ENCODE measurements around the gene EBI3.
"Not testable (repeated sequence)": the region's sequence is repeated elsewhere in the genome, so short reads cannot be mapped to it uniquely, and the experiment has no call there.

Gene EBI3

GRCh38 chr19:4267101-4267900 is 38.0 kb downstream of the EBI3 start:
- H3K27me3 ChIP-seq (ENCODE audit: insufficient read depth, poor library complexity, severe bottlenecking): no peaks in the 10 kb centered on the region
- no peak overlapping the region for H3K27ac ChIP-seq (ENCODE audit: poor library complexity, severe bottlenecking)
- H3K9me3 ChIP-seq (ENCODE audit: severe bottlenecking): no peaks in the 10 kb centered on the region
- DNase-seq (ENCODE audit: low spot score): no peak
- H3K4me3 ChIP-seq (ENCODE audit: severe bottlenecking): no peak overlapping the region
- ATAC-seq (ENCODE audit: low read depth): peak; percentile 52; the same call in 2 of the 3 replicates
- peak; percentile 75 for TF ChIP-seq CTCF (IDR thresholded peaks at IDR 0.05; ENCODE audit: poor library complexity, severe bottlenecking)
- peaks cover 24% of the 10 kb centered on the region for H3K36me3 ChIP-seq (ENCODE audit: low read depth)
- no peaks in the 10 kb centered on the region for H3K4me1 ChIP-seq (ENCODE audit: insufficient read depth, poor library complexity, severe bottlenecking)

- peak; percentile 25 for TF ChIP-seq CTCF (IDR thresholded peaks at IDR 0.05; ENCODE audit: poor library complexity, severe bottlenecking)
- ATAC-seq (ENCODE audit: low read depth) (no peak), DNase-seq (ENCODE audit: low spot score) (no peak)
- no peak overlapping the region for H3K27ac ChIP-seq (ENCODE audit: poor library complexity, severe bottlenecking)
- H3K36me3 ChIP-seq (ENCODE audit: low read depth): peaks cover 24% of the 10 kb centered on the region
- no peaks in the 10 kb centered on the region for H3K9me3 ChIP-seq (ENCODE audit: severe bottlenecking)
- no peaks in the 10 kb centered on the region for H3K27me3 ChIP-seq (ENCODE audit: insufficient read depth, poor library complexity, severe bottlenecking)
- H3K4me3 ChIP-seq (ENCODE audit: severe bottlenecking): no peak overlapping the region
- no peaks in the 10 kb centered on the region for H3K4me1 ChIP-seq (ENCODE audit: insufficient read depth, poor library complexity, severe bottlenecking)
Measured at GRCh38 chr19:4267901-4268815, 38.8 kb downstream of the EBI3 start.

GRCh38 chr19:4268816-4269430 is 39.6 kb downstream of the EBI3 start:
- H3K4me3 ChIP-seq (ENCODE audit: severe bottlenecking): no peak overlapping the region
- no peak for TF ChIP-seq CTCF (IDR thresholded peaks at IDR 0.05; ENCODE audit: poor library complexity, severe bottlenecking)
- H3K9me3 ChIP-seq (ENCODE audit: severe bottlenecking): no peaks in the 10 kb centered on the region
- no peak overlapping the region for H3K27ac ChIP-seq (ENCODE audit: poor library complexity, severe bottlenecking)
- no peaks in the 10 kb centered on the region for H3K27me3 ChIP-seq (ENCODE audit: insufficient read depth, poor library complexity, severe bottlenecking)
- H3K4me1 ChIP-seq (ENCODE audit: insufficient read depth, poor library complexity, severe bottlenecking): no peaks in the 10 kb centered on the region
- no peak for ATAC-seq (ENCODE audit: low read depth)
- peaks cover 24% of the 10 kb centered on the region for H3K36me3 ChIP-seq (ENCODE audit: low read depth)
- no peak for DNase-seq (ENCODE audit: low spot score)

- ATAC-seq (ENCODE audit: low read depth) (no peak), DNase-seq (ENCODE audit: low spot score) (no peak)
- Histone ChIP-seq H3K27ac (ENCODE audit: poor library complexity, severe bottlenecking) (no peak overlapping the region), H3K27me3 (ENCODE audit: insufficient read depth, poor library complexity, severe bottlenecking) (peaks cover 4% of the 10 kb centered on the region), H3K4me1 (ENCODE audit: insufficient read depth, poor library complexity, severe bottlenecking) (no peaks in the 10 kb centered on the region), H3K4me3 (ENCODE audit: severe bottlenecking) (no peak overlapping the region), H3K36me3 (ENCODE audit: low read depth) (peaks cover 10% of the 10 kb centered on the region), H3K9me3 (ENCODE audit: severe bottlenecking) (no peaks in the 10 kb centered on the region)
- no peak for TF ChIP-seq CTCF (IDR thresholded peaks at IDR 0.05; ENCODE audit: poor library complexity, severe bottlenecking)
Measured at GRCh38 chr19:4272894-4273293, 43.6 kb downstream of the EBI3 start.

GRCh38 chr19:4274321-4274686 is 45.0 kb downstream of the EBI3 start:
- H3K27ac ChIP-seq (ENCODE audit: poor library complexity, severe bottlenecking); H3K36me3 ChIP-seq (ENCODE audit: low read depth); H3K4me1 ChIP-seq (ENCODE audit: insufficient read depth, poor library complexity, severe bottlenecking); ATAC-seq (ENCODE audit: low read depth); DNase-seq (ENCODE audit: low spot score); H3K4me3 ChIP-seq (ENCODE audit: severe bottlenecking); H3K9me3 ChIP-seq (ENCODE audit: severe bottlenecking): not testable (repeated sequence)
- peaks cover 12% of the 10 kb centered on the region for H3K27me3 ChIP-seq (ENCODE audit: insufficient read depth, poor library complexity, severe bottlenecking)

Data from RWPE2 (cell line).